WTC11 (cell line): ENCODE data around the gene YARS2. TPM values are rescaled to one million over a fixed set of nuclear protein-coding genes. Genes with fewer than 3 reads are reported as not detected.

Source experiments
- ATAC-seq: fragments of 200-7000 bp; cut with Tn5 transposase; 2 replicates; pipeline ENCODE4 v1.10.0; 2021; ENCODE audit warnings: mild to moderate bottlenecking, moderate library complexity
- CTCF ChIA-PET: fragments of 300-600 bp; sonication (Branson Sonifier 250); formaldehyde crosslinking; loops from one replicate; lab custom pipeline; 2021; ENCODE audit warnings: antibody characterized with exemption; lab: Charles Lee
- POLR2A ChIA-PET: fragments of 350-600 bp; sonication (Branson Sonifier 250); formaldehyde crosslinking; loops from one replicate; lab custom pipeline; 2021; ENCODE audit warnings: antibody characterized with exemption; lab: Charles Lee
- DNase-seq: peaks from one replicate; pipeline ENCODE4 v3.0.0; 2021; ENCODE audit warnings: low spot score
- H3K27ac Mint-ChIP-seq: 2 replicates; pipeline ENCODE4 v1.8.0; 2021; ENCODE audit warnings: mixed read lengths
- H3K27me3 Mint-ChIP-seq: 2 replicates; pipeline ENCODE4 v1.8.0; 2021; ENCODE audit warnings: low read depth, mild to moderate bottlenecking, moderate library complexity, mixed read lengths
- H3K36me3 Mint-ChIP-seq: 2 replicates; pipeline ENCODE4 v1.8.0; 2021; ENCODE audit warnings: mixed read lengths
- H3K4me1 Mint-ChIP-seq: 2 replicates; pipeline ENCODE4 v1.8.0; 2022; ENCODE audit warnings: mixed read lengths
- H3K4me3 Mint-ChIP-seq: 2 replicates; pipeline ENCODE4 v1.8.0; 2021; ENCODE audit warnings: mild to moderate bottlenecking, moderate library complexity, mixed read lengths
- H3K9me3 Mint-ChIP-seq: 2 replicates; pipeline ENCODE4 v1.8.0; 2021; ENCODE audit warnings: mixed read lengths
- FOXJ3 ChIP-seq: sonication (generic); formaldehyde crosslinking; IDR thresholded peaks from 2 replicates; pipeline ENCODE4 v1.9.0; 2021; ENCODE audit warnings: missing genetic modification reagents, mild to moderate bottlenecking, borderline replicate concordance
- HMGA2 ChIP-seq: fragments of 250-450 bp; sonication (Bioruptor Pico); IDR thresholded peaks from 2 replicates; pipeline ENCODE4 v1.4.0; 2021; ENCODE audit warnings: mild to moderate bottlenecking, moderate library complexity
- NR2C2 ChIP-seq: sonication (generic); formaldehyde crosslinking; IDR thresholded peaks from 2 replicates; pipeline ENCODE4 v1.8.0; 2022; ENCODE audit warnings: mild to moderate bottlenecking, missing genetic modification reagents
- TCF7 ChIP-seq: sonication (generic); formaldehyde crosslinking; IDR thresholded peaks from 2 replicates; pipeline ENCODE4 v1.8.0; 2022; ENCODE audit warnings: mild to moderate bottlenecking, low read depth, missing genetic modification reagents, moderate library complexity
- TEAD1 ChIP-seq: sonication (generic); formaldehyde crosslinking; IDR thresholded peaks from 2 replicates; pipeline ENCODE4 v1.8.0; 2022; ENCODE audit warnings: mild to moderate bottlenecking, missing genetic modification reagents
- ZNF263 ChIP-seq: sonication (generic); formaldehyde crosslinking; IDR thresholded peaks from 2 replicates; pipeline ENCODE4 v1.8.1; 2022; ENCODE audit warnings: low read depth, mild to moderate bottlenecking, moderate library complexity, missing genetic modification reagents
- total RNA-seq: library from RNA; stranded (reverse); gene quantifications from 3 replicates; pipeline ENCODE4 v1.2.3, GENCODE V29; 2021
- TF ChIP-seq, protein P1 (sequence below): sonication (generic); formaldehyde crosslinking; IDR thresholded peaks from 2 replicates; pipeline ENCODE4 v1.8.1; 2023; ENCODE audit warnings: mild to moderate bottlenecking, missing genetic modification reagents, moderate library complexity
- TF ChIP-seq, protein P2 (sequence below): fragments of 200-600 bp; IDR thresholded peaks from 2 replicates; pipeline ENCODE4 v1.8.0; 2022; ENCODE audit warnings: antibody characterized with exemption
- TF ChIP-seq, protein P3 (sequence below): sonication (generic); formaldehyde crosslinking; IDR thresholded peaks from 2 replicates; pipeline ENCODE4 v1.8.1; 2022; ENCODE audit warnings: low read depth, missing genetic modification reagents, borderline replicate concordance
- TF ChIP-seq, protein P4 (sequence below): sonication (generic); formaldehyde crosslinking; conservative IDR thresholded peaks from 2 replicates; pipeline ENCODE4 v1.8.1; 2023; ENCODE audit warnings: mild to moderate bottlenecking, low read depth, missing genetic modification reagents, moderate library complexity
- TF ChIP-seq, protein P5 (sequence below): fragments of 250-450 bp; sonication (Bioruptor Pico); conservative IDR thresholded peaks from 2 replicates; pipeline ENCODE4 v1.9.0; 2021; ENCODE audit warnings: mild to moderate bottlenecking

Gene YARS2
- total RNA-seq, 1 experiment from 2014 or later: 41.4 TPM

DNA sequence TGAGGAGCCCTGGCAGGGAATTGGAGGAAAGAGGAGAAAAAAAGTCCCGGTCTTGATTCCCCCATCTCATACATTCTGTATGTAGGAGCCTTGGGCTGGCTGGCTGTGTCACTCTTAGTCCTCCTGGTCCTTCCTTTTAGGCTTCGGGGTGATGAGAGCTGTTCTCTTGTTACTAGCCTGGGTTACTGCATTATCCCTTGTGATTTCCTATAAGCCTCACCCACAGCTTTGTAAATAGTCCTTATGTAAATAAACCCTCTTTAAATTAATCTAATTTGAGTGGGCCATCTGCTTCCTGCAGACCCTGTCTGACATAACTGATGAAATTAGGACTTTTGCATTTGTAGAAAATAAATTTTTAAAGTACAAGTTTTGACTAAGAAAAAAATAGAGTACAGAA, 57.4 kb downstream of the YARS2 start (continued):
- TF ChIP-seq, protein P1, sequence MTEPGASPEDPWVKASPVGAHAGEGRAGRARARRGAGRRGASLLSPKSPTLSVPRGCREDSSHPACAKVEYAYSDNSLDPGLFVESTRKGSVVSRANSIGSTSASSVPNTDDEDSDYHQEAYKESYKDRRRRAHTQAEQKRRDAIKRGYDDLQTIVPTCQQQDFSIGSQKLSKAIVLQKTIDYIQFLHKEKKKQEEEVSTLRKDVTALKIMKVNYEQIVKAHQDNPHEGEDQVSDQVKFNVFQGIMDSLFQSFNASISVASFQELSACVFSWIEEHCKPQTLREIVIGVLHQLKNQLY (CRISPR knock-in tag): no peak
- TF ChIP-seq, protein P2, sequence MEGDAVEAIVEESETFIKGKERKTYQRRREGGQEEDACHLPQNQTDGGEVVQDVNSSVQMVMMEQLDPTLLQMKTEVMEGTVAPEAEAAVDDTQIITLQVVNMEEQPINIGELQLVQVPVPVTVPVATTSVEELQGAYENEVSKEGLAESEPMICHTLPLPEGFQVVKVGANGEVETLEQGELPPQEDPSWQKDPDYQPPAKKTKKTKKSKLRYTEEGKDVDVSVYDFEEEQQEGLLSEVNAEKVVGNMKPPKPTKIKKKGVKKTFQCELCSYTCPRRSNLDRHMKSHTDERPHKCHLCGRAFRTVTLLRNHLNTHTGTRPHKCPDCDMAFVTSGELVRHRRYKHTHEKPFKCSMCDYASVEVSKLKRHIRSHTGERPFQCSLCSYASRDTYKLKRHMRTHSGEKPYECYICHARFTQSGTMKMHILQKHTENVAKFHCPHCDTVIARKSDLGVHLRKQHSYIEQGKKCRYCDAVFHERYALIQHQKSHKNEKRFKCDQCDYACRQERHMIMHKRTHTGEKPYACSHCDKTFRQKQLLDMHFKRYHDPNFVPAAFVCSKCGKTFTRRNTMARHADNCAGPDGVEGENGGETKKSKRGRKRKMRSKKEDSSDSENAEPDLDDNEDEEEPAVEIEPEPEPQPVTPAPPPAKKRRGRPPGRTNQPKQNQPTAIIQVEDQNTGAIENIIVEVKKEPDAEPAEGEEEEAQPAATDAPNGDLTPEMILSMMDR: no peak
- no peak for TF ChIP-seq NR2C2 (CRISPR knock-in tag)
- TF ChIP-seq, protein P3, sequence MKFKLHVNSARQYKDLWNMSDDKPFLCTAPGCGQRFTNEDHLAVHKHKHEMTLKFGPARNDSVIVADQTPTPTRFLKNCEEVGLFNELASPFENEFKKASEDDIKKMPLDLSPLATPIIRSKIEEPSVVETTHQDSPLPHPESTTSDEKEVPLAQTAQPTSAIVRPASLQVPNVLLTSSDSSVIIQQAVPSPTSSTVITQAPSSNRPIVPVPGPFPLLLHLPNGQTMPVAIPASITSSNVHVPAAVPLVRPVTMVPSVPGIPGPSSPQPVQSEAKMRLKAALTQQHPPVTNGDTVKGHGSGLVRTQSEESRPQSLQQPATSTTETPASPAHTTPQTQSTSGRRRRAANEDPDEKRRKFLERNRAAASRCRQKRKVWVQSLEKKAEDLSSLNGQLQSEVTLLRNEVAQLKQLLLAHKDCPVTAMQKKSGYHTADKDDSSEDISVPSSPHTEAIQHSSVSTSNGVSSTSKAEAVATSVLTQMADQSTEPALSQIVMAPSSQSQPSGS (CRISPR knock-in tag): no peak
- no peak for TF ChIP-seq HMGA2
- TF ChIP-seq, protein P4, sequence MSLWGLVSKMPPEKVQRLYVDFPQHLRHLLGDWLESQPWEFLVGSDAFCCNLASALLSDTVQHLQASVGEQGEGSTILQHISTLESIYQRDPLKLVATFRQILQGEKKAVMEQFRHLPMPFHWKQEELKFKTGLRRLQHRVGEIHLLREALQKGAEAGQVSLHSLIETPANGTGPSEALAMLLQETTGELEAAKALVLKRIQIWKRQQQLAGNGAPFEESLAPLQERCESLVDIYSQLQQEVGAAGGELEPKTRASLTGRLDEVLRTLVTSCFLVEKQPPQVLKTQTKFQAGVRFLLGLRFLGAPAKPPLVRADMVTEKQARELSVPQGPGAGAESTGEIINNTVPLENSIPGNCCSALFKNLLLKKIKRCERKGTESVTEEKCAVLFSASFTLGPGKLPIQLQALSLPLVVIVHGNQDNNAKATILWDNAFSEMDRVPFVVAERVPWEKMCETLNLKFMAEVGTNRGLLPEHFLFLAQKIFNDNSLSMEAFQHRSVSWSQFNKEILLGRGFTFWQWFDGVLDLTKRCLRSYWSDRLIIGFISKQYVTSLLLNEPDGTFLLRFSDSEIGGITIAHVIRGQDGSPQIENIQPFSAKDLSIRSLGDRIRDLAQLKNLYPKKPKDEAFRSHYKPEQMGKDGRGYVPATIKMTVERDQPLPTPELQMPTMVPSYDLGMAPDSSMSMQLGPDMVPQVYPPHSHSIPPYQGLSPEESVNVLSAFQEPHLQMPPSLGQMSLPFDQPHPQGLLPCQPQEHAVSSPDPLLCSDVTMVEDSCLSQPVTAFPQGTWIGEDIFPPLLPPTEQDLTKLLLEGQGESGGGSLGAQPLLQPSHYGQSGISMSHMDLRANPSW (CRISPR knock-in tag): no peak
- TF ChIP-seq, protein P5, sequence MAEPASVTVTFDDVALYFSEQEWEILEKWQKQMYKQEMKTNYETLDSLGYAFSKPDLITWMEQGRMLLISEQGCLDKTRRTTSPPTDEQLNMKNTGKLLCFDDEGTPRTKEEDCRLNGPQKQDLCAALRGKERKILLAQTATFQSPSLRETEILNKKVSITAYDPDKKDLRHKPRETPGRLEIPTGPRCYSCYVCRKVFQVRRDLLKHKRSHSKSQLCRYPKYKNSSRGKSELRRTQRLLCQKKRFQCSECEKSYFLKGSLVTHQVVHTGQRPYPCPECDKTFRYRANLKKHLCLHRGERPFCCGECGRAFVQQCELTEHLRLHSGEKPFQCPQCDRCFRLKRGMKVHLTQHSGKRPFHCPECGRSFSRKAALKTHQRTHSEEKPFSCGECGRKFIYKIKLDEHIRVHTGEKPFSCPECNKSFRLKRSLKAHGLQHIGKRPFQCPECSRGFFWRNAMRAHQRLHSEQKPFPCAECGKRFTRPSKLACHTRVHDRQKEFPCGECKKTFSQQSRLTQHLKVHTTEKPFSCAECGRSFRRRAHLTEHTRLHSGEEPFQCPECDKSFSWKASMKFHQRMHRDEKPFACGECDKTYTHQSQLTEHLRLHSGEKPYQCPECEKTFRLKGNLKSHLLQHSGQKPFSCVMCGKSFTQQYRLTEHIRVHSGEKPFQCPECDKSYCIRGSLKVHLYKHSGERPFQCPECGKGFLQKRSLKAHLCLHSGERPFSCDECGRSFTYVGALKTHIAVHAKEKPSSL: no peak

DNA sequence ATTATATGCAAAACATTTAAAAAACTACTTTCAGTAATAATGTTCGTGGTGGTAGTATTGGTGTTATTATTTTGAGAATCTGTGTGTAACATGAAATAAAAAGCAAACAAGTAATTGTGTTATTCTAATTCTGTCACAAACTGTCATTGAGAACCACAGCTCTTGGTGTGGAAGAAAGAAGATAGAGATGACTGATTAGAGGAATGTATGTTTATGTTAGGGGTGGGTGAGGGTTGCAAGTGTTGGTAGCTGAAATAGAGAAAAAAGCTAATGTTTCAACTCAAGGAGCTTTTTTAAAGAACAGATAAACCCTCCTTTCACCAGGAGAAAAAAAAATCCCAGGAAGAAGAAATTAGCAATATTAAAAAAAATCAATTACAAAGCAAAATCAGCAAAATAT, 58.3 kb downstream of the YARS2 start:
- Mint-ChIP-seq H3K4me3 (no peak overlapping the region), H3K27ac (no peak overlapping the region; the same call in 1 of the 2 replicates)
- ATAC-seq: no peak

More for the DNA sequence above, 58.3 kb downstream of the YARS2 start:
- peaks cover 41% of the 10 kb centered on the region for H3K36me3 Mint-ChIP-seq
- ChIA-PET POLR2A (no interaction called here), CTCF (no interaction called here)
- TF ChIP-seq, protein P4 (CRISPR knock-in tag): no peak
- TF ChIP-seq TCF7: no peak
- no peak for TF ChIP-seq ZNF263
- no peak for TF ChIP-seq FOXJ3 (CRISPR knock-in tag)
- TF ChIP-seq TEAD1 (CRISPR knock-in tag): no peak
- peaks cover 18% of the 10 kb centered on the region for H3K4me1 Mint-ChIP-seq
- H3K27me3 Mint-ChIP-seq: no peaks in the 10 kb centered on the region
- no peak for DNase-seq
- peaks cover 15% of the 10 kb centered on the region for H3K9me3 Mint-ChIP-seq

Other genes with a start within 250 kb of the YARS2 start
- 70.3 to 75.2 TPM (median 74.3 TPM) in 3 replicates for gene DNM1L, start 76.6 kb downstream of the YARS2 start, total RNA-seq
- 21.7 to 22.0 TPM (median 21.9 TPM) in 3 replicates for gene PKP2, start 140.9 kb upstream of the YARS2 start, total RNA-seq